SW 1271 (cell line): ENCODE results near the gene KRTAP17-1.
"Not testable (repeated sequence)": the region's sequence is repeated elsewhere in the genome, so short reads cannot be mapped to it uniquely, and the experiment has no call there.

Experiments
- DNase-seq, 2 experiments: peaks; one replicate each; lab custom pipeline; 2025; lab: John Stamatoyannopoulos, UW

The KRTAP17-1 gene

GRCh38 chr17:41302981-41303380 is 12.5 kb downstream of the KRTAP17-1 start:
- DNase-seq, result no peak

- DNase-seq, result no peak
Measured at GRCh38 chr17:41301916-41302901, 13.3 kb downstream of the KRTAP17-1 start, which contains the start of gene KRTAP29-1. Gene KRTAP29-1 (minus strand): TSS chr17:41302851. CDS start chr17:41302851, 0 bp downstream.

- no peak for DNase-seq
Measured at GRCh38 chr17:41301204-41301790, 14.2 kb downstream of the KRTAP17-1 start.

- DNase-seq, result no peak
Measured at GRCh38 chr17:41298458-41299135, 16.9 kb downstream of the KRTAP17-1 start.

GRCh38 chr17:41296846-41297245 is 18.7 kb downstream of the KRTAP17-1 start:
- no peak for DNase-seq

GRCh38 chr17:41294016-41294415 is 21.5 kb downstream of the KRTAP17-1 start:
- DNase-seq, result no peak

GRCh38 chr17:41287050-41287449 is 28.5 kb downstream of the KRTAP17-1 start:
- no peak for DNase-seq

GRCh38 chr17:41284546-41284945 is 31.0 kb downstream of the KRTAP17-1 start:
- DNase-seq, result no peak

- no peak for DNase-seq
Measured at GRCh38 chr17:41284043-41284442, 31.5 kb downstream of the KRTAP17-1 start.

GRCh38 chr17:41278176-41278955 is 37.1 kb downstream of the KRTAP17-1 start:
- DNase-seq, result no peak

GRCh38 chr17:41275648-41276190 is 39.8 kb downstream of the KRTAP17-1 start, which contains the start of gene KRTAP9-7:
Gene KRTAP9-7 (plus strand): TSS chr17:41275698. CDS start chr17:41275698, 0 bp downstream.
- not testable (repeated sequence) for DNase-seq

GRCh38 chr17:41271858-41272257 is 43.7 kb downstream of the KRTAP17-1 start:
- no peak for DNase-seq

GRCh38 chr17:41271323-41271722 is 44.2 kb downstream of the KRTAP17-1 start:
- DNase-seq, result not testable (repeated sequence)

GRCh38 chr17:41267711-41268110 is 47.8 kb downstream of the KRTAP17-1 start:
- no peak for DNase-seq

- DNase-seq, result no peak
Measured at GRCh38 chr17:41265078-41265477, 50.4 kb downstream of the KRTAP17-1 start, which contains the start of gene KRTAP9-6. Gene KRTAP9-6 (plus strand): TSS chr17:41265378. CDS start chr17:41265378, 0 bp downstream.
